HG02981 (cell line): ENCODE measurements around the gene UBAP1L.
"Not testable (repeated sequence)": the region's sequence is repeated elsewhere in the genome, so short reads cannot be mapped to it uniquely, and the experiment has no call there.

Experiments
- ATAC-seq: cut with Tn5 transposase; IDR thresholded peaks from one replicate; pipeline ENCODE4 v1.9.1; 2021; ENCODE audit warnings: mild to moderate bottlenecking, moderate library complexity; ENCODE audit not compliant: unreplicated experiment

UBAP1L gene

DNA sequence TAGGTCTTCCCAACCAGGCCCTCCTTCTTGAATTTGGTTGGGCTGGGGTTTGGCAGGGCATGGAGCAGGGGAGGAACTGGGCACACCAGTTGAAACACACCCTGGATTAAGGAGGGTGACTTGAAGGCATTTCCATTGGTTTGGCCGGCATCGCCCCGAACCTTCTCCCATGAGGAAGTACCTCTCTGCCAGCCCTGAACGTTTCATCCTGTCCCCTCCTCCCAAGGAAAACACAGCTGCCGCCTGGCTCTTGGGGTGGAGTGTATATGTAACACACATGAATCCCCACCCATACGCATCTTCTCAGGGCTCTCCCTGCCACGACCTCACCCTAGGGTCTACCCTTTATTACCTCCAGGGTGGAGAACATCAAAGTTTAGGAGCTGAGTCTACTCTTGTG, 14.6 kb downstream of the UBAP1L start:
- ATAC-seq, result no peak

DNA sequence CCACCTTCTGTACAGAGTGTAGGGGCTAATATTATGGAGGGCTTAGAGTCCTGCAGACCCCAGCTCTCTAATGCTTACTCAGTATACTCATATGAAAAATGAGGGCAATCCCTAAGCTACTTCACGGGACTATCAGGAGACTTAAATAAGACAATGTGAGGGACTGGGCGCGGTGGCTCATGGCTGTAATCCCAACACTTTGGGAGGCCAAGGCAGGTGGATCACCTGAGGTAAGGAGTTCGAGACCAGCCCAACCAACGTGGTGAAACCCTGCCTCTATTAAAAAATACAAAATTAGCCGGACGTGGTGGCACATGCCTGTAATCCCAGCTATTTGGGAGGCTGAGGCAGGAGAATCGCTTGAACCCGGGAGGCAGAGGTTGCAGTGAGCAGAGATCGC, 15.2 kb downstream of the UBAP1L start:
- ATAC-seq, result not testable (repeated sequence)

DNA sequence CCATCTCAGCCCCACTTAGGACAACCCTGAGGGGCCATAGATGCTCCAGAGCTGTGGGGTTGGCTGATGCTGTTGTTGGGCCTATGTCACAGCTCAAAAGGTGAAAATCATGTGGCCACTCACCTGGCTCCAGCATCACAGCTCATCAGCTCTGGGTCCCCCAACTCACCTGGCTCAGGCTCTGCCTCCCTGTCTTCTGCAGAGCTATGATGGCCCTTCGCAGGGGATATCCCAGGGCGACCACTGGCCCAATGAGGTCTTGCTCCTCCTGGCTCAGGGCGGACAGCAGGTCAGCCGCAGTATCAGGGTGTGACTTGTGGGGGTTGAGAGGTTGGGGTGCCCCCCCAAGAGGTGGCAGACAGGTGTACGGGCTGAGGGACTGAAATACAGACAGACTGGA, 15.7 kb downstream of the UBAP1L start:
- no peak for ATAC-seq

DNA sequence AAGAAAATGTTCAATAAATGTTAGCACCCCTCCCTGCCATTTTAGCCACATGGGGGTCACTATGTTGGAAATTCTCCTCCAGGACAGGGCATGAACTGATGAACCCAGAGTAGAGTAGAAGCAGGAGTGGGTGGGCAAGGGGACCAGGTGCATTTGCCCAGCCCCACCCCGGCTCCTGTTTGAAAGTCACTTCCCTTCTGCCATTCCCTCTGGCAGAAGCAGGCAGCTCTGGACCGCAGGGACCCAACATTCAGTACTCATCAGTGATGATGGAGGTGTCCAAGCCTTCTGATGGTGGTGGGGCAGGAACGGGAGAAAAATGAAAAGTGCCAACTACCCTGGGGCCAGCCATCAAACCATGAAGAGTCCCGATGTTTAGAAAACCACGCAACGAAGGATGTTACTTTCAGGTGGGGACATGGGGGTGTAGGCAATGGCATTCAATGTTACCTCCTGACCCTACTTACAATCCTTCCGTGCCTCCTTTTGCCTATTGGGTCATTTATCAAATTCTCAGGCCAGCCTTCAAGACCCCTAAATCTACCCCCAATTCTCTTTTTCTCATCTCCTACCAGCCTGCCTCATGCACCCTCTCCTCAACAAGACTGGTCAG, 17.2 kb downstream of the UBAP1L start:
- no peak for ATAC-seq

DNA sequence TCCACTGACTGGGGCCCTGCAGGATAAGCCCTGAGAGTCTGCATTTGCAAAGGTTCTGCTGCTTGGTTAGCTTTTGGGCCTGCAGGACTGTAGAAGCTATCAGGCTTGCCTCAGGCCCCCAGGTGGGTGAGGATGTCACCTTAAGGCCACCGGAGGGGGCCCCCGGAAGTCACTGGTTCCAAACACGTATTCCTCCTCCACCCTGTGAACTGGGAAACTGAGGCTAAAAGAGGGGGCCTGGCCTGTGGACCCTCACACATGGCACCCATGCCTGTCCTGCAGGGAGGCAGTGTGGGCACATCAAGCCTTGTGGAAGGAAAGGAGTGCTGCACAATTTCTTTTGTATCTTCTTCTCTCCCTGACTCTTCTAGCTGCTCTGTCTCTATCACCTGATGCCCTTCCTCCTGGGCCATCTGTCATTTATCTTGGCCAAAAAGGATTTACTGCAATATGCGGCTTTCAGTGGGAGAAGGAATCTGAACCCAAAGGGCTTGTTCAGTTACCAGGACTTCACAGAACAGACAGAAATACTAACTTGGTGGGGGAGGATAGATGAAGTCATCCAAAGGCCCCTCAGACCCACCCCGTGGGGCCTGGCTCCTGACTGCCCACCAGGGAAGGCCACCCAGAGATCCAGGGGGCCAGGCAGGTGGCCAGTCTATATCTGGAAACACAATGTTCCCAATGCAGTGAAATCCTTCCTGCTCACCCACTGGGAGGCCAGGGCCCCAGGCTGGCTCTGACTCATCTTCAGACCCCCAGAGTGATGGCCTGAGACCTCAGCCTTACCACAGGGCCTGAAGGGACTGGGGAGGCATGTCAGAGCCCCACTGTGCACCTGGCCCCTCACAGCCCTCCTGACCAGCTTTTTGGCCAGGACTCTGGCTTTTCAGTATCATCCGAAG, 18.3 kb downstream of the UBAP1L start:
- ATAC-seq, result no peak

DNA sequence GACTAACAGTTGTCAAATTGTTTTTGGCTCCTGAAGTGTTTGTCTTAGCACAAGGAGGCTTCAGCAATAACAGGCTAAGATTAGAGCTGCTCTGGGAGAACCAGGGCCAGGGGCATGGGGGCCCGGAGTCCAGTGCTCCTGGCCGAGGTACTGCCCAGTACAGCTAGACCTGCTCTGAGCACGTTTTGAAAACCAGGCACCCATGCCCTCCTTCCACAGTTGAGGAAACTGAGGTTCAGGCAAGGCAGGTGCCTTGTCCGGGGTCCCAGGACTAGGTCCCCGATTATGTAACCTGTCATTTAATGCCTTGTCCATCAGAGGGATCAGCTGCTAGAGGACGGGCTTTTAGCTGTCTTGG, 19.3 kb downstream of the UBAP1L start:
- ATAC-seq, result no peak

DNA sequence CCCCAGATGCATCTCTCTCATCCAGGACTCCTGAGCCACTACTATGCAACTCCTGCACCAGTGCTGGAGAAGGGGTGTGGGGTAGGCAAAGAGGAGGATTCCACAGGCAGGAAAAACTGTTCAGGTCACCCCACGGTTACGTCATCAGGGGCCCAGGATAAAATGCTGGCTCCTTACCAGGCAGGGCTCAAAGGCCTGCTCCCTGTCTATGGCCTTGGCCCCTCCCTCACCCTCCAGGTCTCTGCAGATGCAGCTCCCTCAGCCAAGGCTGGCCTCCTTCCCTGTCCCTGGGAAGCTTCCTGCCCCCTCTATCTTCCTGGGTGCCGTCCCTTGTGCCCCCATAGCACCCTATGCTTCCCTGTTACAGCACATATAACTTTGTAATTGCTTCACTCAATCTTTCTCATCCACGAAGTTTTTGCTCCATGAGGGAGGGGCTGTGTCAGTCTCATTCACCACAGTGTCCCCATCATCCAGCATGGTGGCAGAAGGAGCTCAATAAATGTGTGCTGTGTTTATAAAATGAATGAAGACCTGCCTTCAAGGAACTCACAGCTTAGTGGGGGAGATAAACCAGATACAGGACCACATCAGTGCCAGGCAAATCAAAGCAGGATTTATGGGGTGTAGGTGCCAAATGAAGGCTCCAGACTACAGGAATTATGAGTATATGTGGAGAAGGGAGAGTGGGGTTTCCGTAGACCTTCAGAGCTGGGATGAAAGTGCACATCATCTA, 19.8 kb downstream of the UBAP1L start:
- no peak for ATAC-seq

DNA sequence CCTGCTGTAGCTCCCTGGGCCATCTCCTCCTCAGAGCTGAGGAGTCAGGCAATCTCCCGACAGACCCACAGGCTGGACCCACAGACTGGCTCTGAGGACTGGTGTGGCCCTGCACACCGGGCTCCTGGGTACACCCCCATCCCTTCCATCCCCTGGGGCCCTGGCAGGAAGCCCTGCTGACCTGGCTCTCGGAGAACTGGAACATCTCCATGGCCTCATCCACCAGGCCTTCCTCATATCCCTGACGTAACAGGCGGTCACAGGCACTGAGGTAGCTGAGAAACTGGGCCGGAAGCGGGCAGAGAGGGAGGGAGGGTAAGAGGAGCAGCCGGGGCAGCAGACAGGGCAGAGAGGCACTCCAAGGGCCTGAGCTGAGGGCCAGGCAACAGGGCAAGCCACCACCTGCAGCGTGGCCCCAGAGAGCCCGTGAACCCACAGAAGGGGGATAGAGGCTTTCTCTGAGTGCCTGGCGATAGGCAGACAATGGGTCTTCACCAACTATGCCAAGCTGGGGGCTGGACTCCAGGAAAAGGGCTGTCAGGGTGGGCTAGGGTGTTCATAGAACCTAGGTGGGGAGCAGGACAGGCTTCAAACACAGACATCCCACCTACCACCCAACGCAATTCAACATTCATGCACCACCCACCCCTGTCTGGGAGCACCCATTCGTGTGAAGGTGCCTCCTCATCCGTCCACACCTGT, 20.6 kb downstream of the UBAP1L start:
- ATAC-seq, result no peak

DNA sequence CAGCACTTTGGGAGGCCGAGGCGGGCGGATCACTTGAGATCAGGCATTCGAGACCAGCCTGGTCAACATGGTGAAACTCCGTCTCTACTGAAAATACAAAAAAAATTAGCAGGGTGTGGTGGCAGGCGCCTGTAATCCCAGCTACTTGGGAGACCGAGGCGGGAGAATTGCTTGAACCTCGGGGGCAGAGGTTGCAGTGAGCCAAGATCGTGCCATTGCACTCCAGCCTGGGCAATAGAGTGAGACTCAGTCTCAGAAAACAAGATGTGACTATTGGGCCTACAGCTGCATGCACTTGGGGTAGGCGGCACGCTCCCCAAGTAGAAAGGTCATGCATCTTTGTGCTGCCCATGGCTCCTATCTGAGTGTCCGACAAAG, 21.2 kb downstream of the UBAP1L start:
- ATAC-seq, result not testable (repeated sequence)

DNA sequence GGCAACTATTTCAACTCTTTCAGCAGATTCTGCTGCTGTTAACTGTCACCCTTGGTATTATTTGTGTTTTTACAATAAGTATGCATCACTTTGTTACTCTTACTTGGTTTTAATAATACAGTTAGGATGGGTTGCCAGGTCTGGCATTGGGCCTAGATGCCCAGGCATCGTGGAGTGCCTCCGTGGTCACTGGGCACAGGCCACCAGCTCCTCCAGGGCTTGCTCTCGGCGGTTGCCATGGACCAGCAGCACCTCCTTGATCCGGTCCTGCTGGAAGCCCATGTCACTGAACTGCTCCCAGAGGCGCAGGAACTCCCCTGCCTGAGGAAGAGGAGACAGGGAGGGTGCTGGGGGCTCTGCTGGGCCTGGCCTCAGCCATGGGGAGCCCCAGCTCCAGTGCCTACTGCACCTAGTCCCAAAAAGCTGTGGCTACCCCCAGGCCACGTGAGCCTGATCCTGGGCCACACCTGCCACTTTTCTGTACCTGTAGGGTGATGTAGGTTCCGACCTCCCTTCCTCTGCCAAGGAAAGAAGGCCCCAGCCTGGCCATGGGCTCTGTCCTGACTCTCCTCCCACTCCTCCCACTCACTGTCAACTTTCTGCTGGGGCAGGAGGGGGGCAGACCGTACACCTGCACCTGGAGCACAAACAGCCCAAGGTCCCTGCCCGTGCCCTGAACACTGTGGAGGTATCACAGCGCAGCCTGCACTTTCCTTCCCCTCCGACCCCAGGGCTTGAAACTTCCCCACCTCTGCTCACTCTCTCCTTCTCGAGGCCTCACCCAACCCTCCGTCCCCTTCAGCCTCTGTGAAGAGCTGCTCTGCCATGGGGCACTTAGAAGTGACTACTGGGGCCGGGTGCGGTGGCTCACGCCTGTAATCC, 21.8 kb downstream of the UBAP1L start:
- ATAC-seq, result no peak

DNA sequence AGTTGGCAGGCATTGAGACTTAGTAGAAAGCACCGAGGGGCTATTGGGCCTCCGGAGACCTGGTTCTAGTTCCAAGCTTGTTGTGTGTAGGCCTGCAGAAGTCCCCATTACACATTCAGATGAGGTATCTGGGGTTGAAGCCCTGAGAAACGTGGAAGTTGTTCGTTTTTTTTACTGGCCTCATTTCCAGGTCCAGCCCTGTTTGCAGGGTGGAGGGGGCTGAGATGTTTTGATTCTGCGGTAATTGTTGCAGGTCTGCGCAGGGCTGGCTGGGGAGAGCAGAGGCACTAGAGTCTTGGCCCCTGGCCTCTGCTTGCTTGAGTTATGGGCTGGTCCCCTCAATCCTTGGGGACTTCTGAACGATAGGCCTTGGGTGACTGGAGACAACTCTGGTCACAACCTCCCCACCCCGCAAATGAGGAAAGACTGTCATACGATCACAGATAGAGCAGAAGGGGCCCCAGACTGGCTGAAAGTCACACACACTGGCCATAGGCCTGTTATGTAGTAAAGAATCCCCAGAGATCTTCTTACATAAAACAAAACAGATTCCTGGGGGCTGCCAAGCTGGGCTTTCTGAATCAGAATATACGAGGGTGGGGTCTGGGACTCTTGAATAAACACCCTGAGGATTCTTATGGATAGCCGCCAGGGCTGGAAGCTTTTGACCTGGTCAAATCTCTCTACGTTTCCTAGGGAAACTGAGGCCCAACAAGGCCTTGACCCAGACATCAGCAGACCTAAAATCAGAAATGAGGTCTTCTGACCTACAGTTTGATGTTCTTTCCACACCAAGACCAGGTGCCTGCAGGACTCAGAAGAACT, 22.8 kb downstream of the UBAP1L start:
- no peak for ATAC-seq

DNA sequence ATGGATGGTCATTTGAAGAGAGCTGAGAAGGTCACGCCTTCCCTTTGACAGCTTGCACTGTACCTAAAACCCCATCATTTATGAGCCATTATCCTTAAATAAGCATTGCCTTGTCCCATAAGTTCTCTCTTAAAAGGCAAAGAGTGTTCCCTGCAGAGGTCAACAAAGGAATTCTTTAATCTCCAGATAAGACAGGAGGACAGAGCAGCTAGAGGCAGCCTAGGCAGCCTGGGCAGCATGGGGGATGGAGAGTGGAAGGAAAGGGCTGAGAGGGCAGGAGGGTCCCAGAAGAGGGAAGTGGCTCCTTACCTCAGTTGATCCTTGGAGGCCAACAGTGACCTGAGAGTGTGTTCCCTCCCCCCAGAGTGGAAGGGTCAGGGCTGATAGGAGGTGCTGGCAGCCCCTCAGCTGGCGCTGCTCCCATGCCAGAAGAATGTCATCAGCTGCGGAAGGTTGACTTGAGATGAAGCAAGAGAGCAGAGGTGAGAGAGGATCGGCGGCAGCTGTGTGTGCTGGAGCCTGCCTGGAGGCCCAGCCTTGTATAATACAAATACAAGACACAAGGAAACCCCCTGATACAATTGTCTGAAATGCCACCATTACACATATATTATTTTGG, 25.7 kb downstream of the UBAP1L start:
- no peak for ATAC-seq

DNA sequence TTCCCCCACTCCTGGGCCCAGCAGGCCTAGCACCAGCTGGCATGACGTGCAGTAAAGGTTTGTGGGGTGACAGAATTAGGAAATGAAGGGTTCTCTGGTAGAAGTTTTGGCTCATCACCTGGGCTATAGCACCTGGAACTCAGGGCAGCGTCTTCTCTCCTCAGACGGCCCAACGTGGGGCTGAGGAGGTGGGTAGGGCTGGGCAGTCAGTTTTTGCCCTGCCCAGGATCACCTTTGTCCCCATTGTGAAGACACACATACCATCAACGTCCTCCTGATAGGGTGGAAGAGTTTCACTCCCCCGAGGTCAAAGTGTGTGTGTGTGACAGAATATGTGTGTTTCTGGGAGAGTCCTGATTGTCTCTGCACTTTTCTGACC, 26.4 kb downstream of the UBAP1L start:
- no peak for ATAC-seq

DNA sequence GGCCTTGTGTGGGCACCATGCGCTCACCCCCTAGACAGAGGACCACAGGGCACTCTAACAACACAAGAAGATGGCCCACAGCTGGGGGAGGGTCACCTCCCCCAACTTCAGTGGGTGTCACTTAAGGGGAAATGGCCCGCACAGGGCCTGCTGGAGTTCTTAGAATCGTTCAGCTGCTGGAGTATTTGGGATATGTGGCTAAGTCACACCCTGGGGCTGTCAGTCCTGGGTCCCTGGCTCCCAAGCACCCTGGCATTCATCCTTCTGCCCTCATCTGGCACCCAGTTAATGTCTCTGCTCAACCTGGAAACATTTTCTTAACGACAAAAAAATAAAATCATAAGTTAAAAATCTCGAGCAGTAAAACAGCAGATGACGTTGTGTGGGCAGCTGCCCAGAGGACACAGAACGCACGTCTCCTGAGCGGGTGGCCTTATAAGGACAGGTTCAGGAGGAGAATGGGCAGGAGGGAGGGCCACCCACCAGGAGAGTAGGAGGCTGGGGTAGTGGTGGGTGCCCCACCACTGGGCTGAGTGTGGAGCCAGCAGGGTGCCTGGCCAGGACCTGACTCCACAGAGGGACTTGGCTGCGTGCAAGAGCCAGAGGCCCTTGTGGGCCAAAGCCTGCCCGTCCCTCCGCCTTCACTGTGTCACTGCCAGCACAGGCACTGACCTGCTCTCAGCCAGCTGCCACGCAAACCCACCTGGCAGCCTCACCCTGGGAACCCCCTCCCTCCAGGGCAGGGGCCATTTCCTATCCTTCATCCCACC, 26.9 kb downstream of the UBAP1L start:
- no peak for ATAC-seq

DNA sequence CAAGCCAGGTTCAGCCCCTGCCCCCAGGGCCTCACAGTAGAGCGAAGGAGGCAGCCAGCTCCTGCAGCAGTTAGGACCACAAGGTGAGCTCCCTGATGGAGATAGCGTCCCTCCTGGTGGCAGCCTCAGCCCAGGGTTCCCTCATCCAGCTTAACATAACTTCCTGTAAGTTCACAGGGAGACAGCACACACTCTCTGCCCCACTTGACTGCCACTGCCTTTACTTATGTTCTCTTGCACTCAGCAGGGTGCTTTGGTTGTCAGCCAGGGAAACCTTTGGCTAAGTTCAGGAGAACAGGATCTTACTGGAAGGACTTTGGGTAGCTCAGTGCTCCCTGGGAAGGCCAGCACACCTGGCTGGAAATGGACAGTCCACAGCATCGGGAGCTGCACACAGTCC, 27.6 kb downstream of the UBAP1L start:
- ATAC-seq, result no peak

DNA sequence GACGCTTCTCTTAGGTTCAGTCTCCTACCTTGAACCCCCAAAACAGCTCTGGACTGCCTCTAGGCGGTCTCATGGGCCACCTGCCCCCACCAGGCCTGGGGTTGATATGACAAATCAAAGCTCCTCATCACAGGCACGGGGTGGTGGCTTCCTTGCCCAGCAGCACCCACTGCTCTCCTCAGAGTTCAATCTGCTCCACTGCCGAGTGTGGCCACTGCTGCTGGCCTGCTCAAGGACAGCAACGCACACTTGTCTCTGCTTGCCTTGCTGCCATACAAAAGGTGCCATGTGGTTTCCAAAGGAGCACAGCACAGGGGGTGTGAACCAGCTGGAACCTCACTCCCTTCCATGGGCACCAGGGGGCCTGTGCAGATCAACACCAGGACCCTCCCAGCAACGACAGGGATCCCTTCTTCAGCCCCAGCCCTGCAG, 28.3 kb downstream of the UBAP1L start:
- ATAC-seq, result no peak

DNA sequence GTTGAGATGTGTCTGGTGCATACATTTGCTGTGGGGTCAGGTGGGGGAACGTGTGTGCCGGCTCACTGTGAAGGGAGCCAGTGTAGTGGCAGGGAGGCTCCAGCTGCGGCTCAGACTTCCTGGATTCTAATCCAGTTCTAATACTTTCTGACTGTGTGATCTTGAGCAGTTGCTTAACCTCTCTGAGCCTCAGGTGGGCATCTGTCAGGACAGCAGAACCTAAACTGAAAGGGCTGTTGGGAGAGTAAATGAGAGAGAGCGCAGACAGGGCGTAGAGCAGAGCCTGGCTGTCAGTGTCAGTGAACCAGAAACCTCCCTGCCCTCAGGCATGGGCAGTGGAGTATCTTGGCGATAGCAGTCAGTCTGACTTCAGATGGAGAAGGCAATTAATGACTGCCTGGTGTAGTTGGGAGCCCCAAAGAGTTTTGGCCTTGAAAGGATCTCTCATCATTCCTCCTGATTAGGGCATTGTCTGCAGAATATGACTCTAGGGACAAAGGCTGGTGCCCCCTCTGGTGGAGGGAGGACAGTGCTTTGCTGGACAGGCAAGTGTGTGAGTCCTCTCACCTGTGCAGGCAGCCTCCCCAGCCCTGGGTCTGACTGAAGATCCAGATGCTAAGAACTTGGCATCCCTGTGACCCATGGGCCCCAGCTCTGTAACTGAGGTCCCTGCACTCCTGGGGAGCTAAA, 28.9 kb downstream of the UBAP1L start:
- no peak for ATAC-seq
